Keratinocyte (primary cell): Measurements from ENCODE around the gene MSANTD1. TPM values are rescaled to one million over a fixed set of nuclear protein-coding genes. Genes with fewer than 3 reads are reported as not detected.

Experiments used
- DNase-seq: peaks from one replicate; pipeline ENCODE4 v3.0.0-alpha.2; 2011; ENCODE audit warnings: low read depth, missing footprints, low spot score
- FAIRE-seq: peaks from 2 replicates; lab custom pipeline; 2011; peaks lifted over from hg19 to GRCh38; lab: Jason Lieb, UNC
- H2AFZ ChIP-seq: 2 replicates; pipeline ENCODE4 v1.6.0; 2012; ENCODE audit warnings: low read length, control low read depth, inconsistent platforms; ENCODE audit not compliant: control insufficient read depth
- H3K27ac ChIP-seq: 2 replicates; pipeline ENCODE4 v1.5.1; 2011; ENCODE audit warnings: low read length; ENCODE audit not compliant: control insufficient read depth, insufficient read depth
- H3K27me3 ChIP-seq: 3 replicates; pipeline ENCODE4 v1.6.0; 2011; ENCODE audit warnings: low read length; ENCODE audit not compliant: control insufficient read depth, insufficient read depth; ENCODE audit errors: extremely low read depth
- H3K36me3 ChIP-seq, 2 experiments: 2 replicates in 1 of 2; 3 replicates in 1 of 2; pipeline ENCODE4 v1.5.1; 2011; ENCODE audit warnings: low read length in 2 of 2, mild to moderate bottlenecking in 1 of 2; ENCODE audit not compliant: control insufficient read depth in 2 of 2, insufficient read depth in 2 of 2; ENCODE audit errors: extremely low read depth in 1 of 2
- H3K4me1 ChIP-seq: 3 replicates; pipeline ENCODE4 v1.5.1; 2011; ENCODE audit warnings: low read length; ENCODE audit not compliant: control insufficient read depth, insufficient read depth; ENCODE audit errors: extremely low read depth
- H3K4me2 ChIP-seq: 3 replicates; pipeline ENCODE4 v1.6.0; 2011; ENCODE audit warnings: low read depth, low read length; ENCODE audit not compliant: control insufficient read depth, insufficient read depth; ENCODE audit errors: extremely low read depth
- H3K4me3 ChIP-seq, 3 experiments: fragments of 200-600 bp in 1 of 3; sonication (generic) in 1 of 3; 2 replicates in 2 of 3; 3 replicates in 1 of 3; pipeline ENCODE4 v1.5.1; 2011 to 2016; ENCODE audit warnings: low read length in 3 of 3, mild to moderate bottlenecking in 3 of 3, control low read depth in 2 of 3, inconsistent platforms in 1 of 3, low read depth in 1 of 3, mixed read lengths in 1 of 3, mixed run types in 1 of 3, moderate library complexity in 1 of 3; ENCODE audit not compliant: control insufficient read depth in 2 of 3, insufficient read depth in 2 of 3; ENCODE audit errors: extremely low read depth in 1 of 3
- H3K79me2 ChIP-seq: 2 replicates; pipeline ENCODE4 v1.6.0; 2012; ENCODE audit warnings: low read length; ENCODE audit not compliant: control insufficient read depth, insufficient read depth
- H3K9ac ChIP-seq: 3 replicates; pipeline ENCODE4 v1.6.0; 2011; ENCODE audit warnings: low read length; ENCODE audit not compliant: control insufficient read depth, insufficient read depth; ENCODE audit errors: extremely low read depth
- H3K9me1 ChIP-seq: 3 replicates; pipeline ENCODE4 v1.6.0; 2011; ENCODE audit warnings: low read length; ENCODE audit not compliant: control insufficient read depth, insufficient read depth; ENCODE audit errors: extremely low read depth
- H3K9me3 ChIP-seq: 2 replicates; pipeline ENCODE4 v1.5.1; 2012; ENCODE audit warnings: low read depth, low read length; ENCODE audit not compliant: control insufficient read depth
- H4K20me1 ChIP-seq: 3 replicates; pipeline ENCODE4 v1.6.0; 2011; ENCODE audit warnings: low read length; ENCODE audit not compliant: control insufficient read depth, insufficient read depth; ENCODE audit errors: extremely low read depth
- CTCF ChIP-seq, 3 experiments: IDR thresholded peaks in 1 of 3; conservative IDR thresholded peaks in 1 of 3; optimal IDR thresholded peaks in 1 of 3; 2 replicates in 2 of 3; 3 replicates in 1 of 3; pipeline versions ENCODE3 to v1.5.1; 2011; ENCODE audit warnings: low read length in 3 of 3, mild to moderate bottlenecking in 3 of 3, moderate library complexity in 2 of 3, control low read depth in 1 of 3, inconsistent platforms in 1 of 3; ENCODE audit not compliant: insufficient read depth in 2 of 3; ENCODE audit errors: extremely low read depth in 1 of 3
- EZH2 ChIP-seq: IDR thresholded peaks from one replicate; pipeline ENCODE4 v1.6.1; 2012; ENCODE audit warnings: inconsistent platforms, mild to moderate bottlenecking, low read length, moderate library complexity
- dilution Hi-C: fragments of 300-500 bp; cut with MboI; formaldehyde crosslinking; loops from one replicate; pipeline ENCODE4 v1.7.0; 2020; ENCODE audit warnings: low sequenced_read_pairs; ENCODE audit not compliant: extremely low pct_ligation_motif_present
- polyA plus RNA-seq, 5 experiments: library from polyadenylated mRNA; depleted of rRNA in 3 of 5; stranded (reverse) in 3 of 5; stranded (forward) in 1 of 5; unstranded in 1 of 5; fragments of >200 nt; gene quantifications; 1 replicate in 1 of 5; 2 replicates in 3 of 5; 3 replicates in 1 of 5; pipeline versions ENCODE4 v1.2.1 to v1.2.3, GENCODE V29; 2011 to 2012; ENCODE audit warnings: missing spikeins in 2 of 5, low read depth in 1 of 5, low replicate concordance in 1 of 5

MSANTD1 gene
- polyA plus RNA-seq, 1 donor (not counting 4 experiments of a cell fraction or from before 2014, with no cell fraction given) = not detected

- TF ChIP-seq EZH2 (no peak), CTCF (optimal IDR thresholded peaks at IDR 0.05 in 1 of 3, IDR thresholded peaks at IDR 0.05 in 1 of 3, conservative IDR thresholded peaks at IDR 0.05 in 1 of 3; ENCODE audit: extremely low read depth in 1 of 3, insufficient read depth in 2 of 3, low read length in 3 of 3) (no peak)
- Histone ChIP-seq H3K4me3 (no peak overlapping the region), H3K9me3 (no peaks in the 10 kb centered on the region)
Measured at GRCh38 chr4:3237712-3238560, 11.0 kb upstream of the MSANTD1 start.

GRCh38 chr4:3238721-3239120 is 10.2 kb upstream of the MSANTD1 start:
- H3K27me3 ChIP-seq = no peaks in the 10 kb centered on the region
- H3K9me3 ChIP-seq = no peaks in the 10 kb centered on the region
- H3K4me3 ChIP-seq = no peak overlapping the region
- peaks cover 23 to 29% of the 10 kb centered on the region in 2 experiments for H3K36me3 ChIP-seq
- no peak overlapping the region for H3K27ac ChIP-seq
- H3K79me2 ChIP-seq = no peaks in the 10 kb centered on the region
- dilution Hi-C loops = no loop called here
- no peaks in the 10 kb centered on the region for H4K20me1 ChIP-seq
- no peak for FAIRE-seq
- no peak overlapping the region for H3K9ac ChIP-seq
- no peak overlapping the region for H3K4me2 ChIP-seq
- H2AFZ ChIP-seq = no peak overlapping the region
- no peaks in the 10 kb centered on the region for H3K4me1 ChIP-seq
- no peak for DNase-seq
- no peak for TF ChIP-seq EZH2
- TF ChIP-seq CTCF (optimal IDR thresholded peaks at IDR 0.05 in 1 of 3, IDR thresholded peaks at IDR 0.05 in 1 of 3, conservative IDR thresholded peaks at IDR 0.05 in 1 of 3; ENCODE audit: extremely low read depth in 1 of 3, insufficient read depth in 2 of 3, low read length in 3 of 3) = no peak
- H3K9me1 ChIP-seq = no peaks in the 10 kb centered on the region

More at GRCh38 chr4:3237712-3238560, 11.0 kb upstream of the MSANTD1 start:
- Histone ChIP-seq H3K27ac (no peak overlapping the region), H3K36me3 (peaks cover 26 to 37% of the 10 kb centered on the region in 2 experiments), H3K9me1 (no peaks in the 10 kb centered on the region), H3K4me2 (no peak overlapping the region), H3K27me3 (no peaks in the 10 kb centered on the region), H3K4me1 (no peaks in the 10 kb centered on the region), H4K20me1 (no peaks in the 10 kb centered on the region), H3K79me2 (no peaks in the 10 kb centered on the region), H2AFZ (no peak overlapping the region), H3K9ac (no peak overlapping the region)
- FAIRE-seq (no peak), DNase-seq (no peak)
- dilution Hi-C loops = no loop called here
